Neural crest cell (in vitro differentiated cells): ENCODE data around the gene SNCAIP. TPM values are rescaled to one million over a fixed set of nuclear protein-coding genes. Genes with fewer than 3 reads are reported as not detected.

Experiments used
- DNase-seq: peaks from one replicate; pipeline ENCODE4 v3.0.0; 2021; ENCODE audit warnings: low read depth, mixed read lengths, low spot score
- H3K27ac Mint-ChIP-seq: one replicate; pipeline ENCODE4 v1.8.0; 2021; ENCODE audit warnings: mild to moderate bottlenecking, mixed read lengths; ENCODE audit not compliant: unreplicated experiment
- H3K27me3 Mint-ChIP-seq: 2 replicates; pipeline ENCODE4 v1.8.0; 2021; ENCODE audit warnings: low read depth, mild to moderate bottlenecking, mixed read lengths
- H3K36me3 Mint-ChIP-seq: 2 replicates; pipeline ENCODE4 v1.8.0; 2021; ENCODE audit warnings: low read depth, mild to moderate bottlenecking, mixed read lengths
- H3K4me1 Mint-ChIP-seq: 2 replicates; pipeline ENCODE4 v1.8.0; 2021; ENCODE audit warnings: mixed read lengths
- H3K4me3 Mint-ChIP-seq: one replicate; pipeline ENCODE4 v1.8.0; 2021; ENCODE audit warnings: mild to moderate bottlenecking, mixed read lengths
- H3K9me3 Mint-ChIP-seq: 2 replicates; pipeline ENCODE4 v1.8.0; 2021; ENCODE audit warnings: mixed read lengths
- CTCF ChIP-seq: fragments of 200-600 bp; sonication (generic); conservative IDR thresholded peaks from 2 replicates; pipeline ENCODE4 v1.5.0; 2021; ENCODE audit warnings: antibody characterized with exemption, mild to moderate bottlenecking
- total RNA-seq: library from RNA; stranded (reverse); gene quantifications from 2 replicates; pipeline ENCODE4 v1.2.1, GENCODE V29; 2021

SNCAIP gene
- total RNA-seq, 1 donor from 2014 or later: 10.2 TPM

GRCh38 chr5:122462486-122462885 lies 150.4 kb downstream of the SNCAIP start:
- no peak for DNase-seq
- no peaks in the 10 kb centered on the region for H3K4me1 Mint-ChIP-seq
- H3K9me3 Mint-ChIP-seq: no peaks in the 10 kb centered on the region
- no peak overlapping the region for H3K27ac Mint-ChIP-seq
- peaks cover 4% of the 10 kb centered on the region for H3K36me3 Mint-ChIP-seq
- no peaks in the 10 kb centered on the region for H3K27me3 Mint-ChIP-seq
- TF ChIP-seq CTCF: no peak
- no peak overlapping the region for H3K4me3 Mint-ChIP-seq

DNA sequence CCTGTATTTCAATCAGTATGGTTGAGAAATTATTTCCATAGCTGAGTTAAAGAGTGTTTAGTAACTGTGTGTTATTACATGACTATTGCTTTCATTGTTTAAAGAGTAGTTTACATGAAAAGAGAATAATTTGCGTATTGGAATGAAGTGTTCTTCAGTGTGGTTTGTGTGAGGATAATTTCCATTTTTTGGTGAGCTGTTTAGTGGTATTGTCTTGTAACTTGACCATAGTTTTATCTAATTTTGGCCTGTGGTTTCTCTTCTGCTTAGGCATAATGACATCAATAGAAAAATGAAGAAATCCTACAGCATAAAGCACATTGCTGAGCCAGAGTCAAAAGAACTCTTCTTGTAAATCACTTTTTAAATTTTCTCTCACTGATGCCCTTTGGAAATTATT lies 151.2 kb downstream of the SNCAIP start:
- H3K4me3 Mint-ChIP-seq: no peak overlapping the region
- no peak for DNase-seq
- H3K27ac Mint-ChIP-seq: no peak overlapping the region
- H3K36me3 Mint-ChIP-seq: peaks cover 4% of the 10 kb centered on the region
- TF ChIP-seq CTCF: no peak
- no peaks in the 10 kb centered on the region for H3K9me3 Mint-ChIP-seq
- H3K4me1 Mint-ChIP-seq: no peaks in the 10 kb centered on the region
- H3K27me3 Mint-ChIP-seq: no peaks in the 10 kb centered on the region

GRCh38 chr5:122464191-122464590 lies 152.2 kb downstream of the SNCAIP start:
- no peak for TF ChIP-seq CTCF
- no peak overlapping the region for H3K27ac Mint-ChIP-seq
- DNase-seq: no peak
- H3K4me3 Mint-ChIP-seq: no peak overlapping the region
- no peaks in the 10 kb centered on the region for H3K9me3 Mint-ChIP-seq
- no peaks in the 10 kb centered on the region for H3K4me1 Mint-ChIP-seq
- H3K27me3 Mint-ChIP-seq: no peaks in the 10 kb centered on the region
- H3K36me3 Mint-ChIP-seq: peaks cover 4% of the 10 kb centered on the region

DNA sequence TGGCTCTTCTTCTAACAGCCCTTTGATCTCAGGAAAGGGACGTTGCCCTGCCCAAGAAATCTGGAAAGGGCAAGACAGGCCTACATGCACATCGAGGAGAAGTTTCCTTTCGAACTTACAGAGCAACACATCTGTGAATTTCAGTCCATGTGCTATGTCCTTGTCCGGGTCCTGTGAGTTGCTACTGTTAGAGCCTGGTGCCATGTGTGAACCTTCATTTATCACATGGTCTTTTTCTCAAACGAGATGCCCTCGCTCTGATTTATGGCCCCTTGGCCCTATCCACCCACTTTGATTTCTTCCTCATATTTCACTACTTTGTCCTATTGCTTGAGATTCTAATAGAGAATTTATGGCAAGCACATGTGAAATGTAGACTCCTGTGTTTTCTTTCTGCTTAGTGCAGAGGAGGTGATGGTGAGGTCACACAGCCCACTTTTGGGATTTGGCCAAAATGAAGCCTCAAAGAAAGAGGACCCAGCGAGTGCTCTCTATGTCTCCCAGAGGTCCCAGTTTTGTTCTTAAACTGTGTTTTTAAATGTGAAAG lies 153.1 kb downstream of the SNCAIP start:
- Mint-ChIP-seq H3K9me3 (no peaks in the 10 kb centered on the region), H3K36me3 (peaks cover 4% of the 10 kb centered on the region), H3K4me3 (no peak overlapping the region), H3K27me3 (no peaks in the 10 kb centered on the region), H3K4me1 (no peaks in the 10 kb centered on the region), H3K27ac (no peak overlapping the region)
- no peak for DNase-seq
- no peak for TF ChIP-seq CTCF

GRCh38 chr5:122465994-122466393 lies 154.0 kb downstream of the SNCAIP start:
- H3K4me3 Mint-ChIP-seq: no peak overlapping the region

More at GRCh38 chr5:122465994-122466393, 154.0 kb downstream of the SNCAIP start:
- no peaks in the 10 kb centered on the region for H3K27me3 Mint-ChIP-seq
- no peak for TF ChIP-seq CTCF
- H3K9me3 Mint-ChIP-seq: no peaks in the 10 kb centered on the region
- H3K36me3 Mint-ChIP-seq: peaks cover 4% of the 10 kb centered on the region
- H3K27ac Mint-ChIP-seq: no peak overlapping the region
- no peaks in the 10 kb centered on the region for H3K4me1 Mint-ChIP-seq
- no peak for DNase-seq
